Activated CD4-positive, alpha-beta T cell treated with anti-CD3 and anti-CD28 coated beads, Interleukin-2, Interleukin-6, amounts not matched to agents 100 ng/mL and 50 ng/mL, durations not matched to agents 16 hours and 8 hours (primary cell): ENCODE data around the gene DCP1B.

Experiments
- DNase-seq: peaks from one replicate; pipeline ENCODE4 v3.0.0-alpha.2; 2020

Gene DCP1B

GRCh38 chr12:2004113-2004929 lies at the start of gene DCP1B:
Gene DCP1B (minus strand): TSS chr12:2004457. CDS start chr12:2004431, 26 bp downstream.
- peak; percentile 97 for DNase-seq

GRCh38 chr12:2053691-2054090 lies 49.4 kb upstream of the DCP1B start:
- no peak for DNase-seq

DNA sequence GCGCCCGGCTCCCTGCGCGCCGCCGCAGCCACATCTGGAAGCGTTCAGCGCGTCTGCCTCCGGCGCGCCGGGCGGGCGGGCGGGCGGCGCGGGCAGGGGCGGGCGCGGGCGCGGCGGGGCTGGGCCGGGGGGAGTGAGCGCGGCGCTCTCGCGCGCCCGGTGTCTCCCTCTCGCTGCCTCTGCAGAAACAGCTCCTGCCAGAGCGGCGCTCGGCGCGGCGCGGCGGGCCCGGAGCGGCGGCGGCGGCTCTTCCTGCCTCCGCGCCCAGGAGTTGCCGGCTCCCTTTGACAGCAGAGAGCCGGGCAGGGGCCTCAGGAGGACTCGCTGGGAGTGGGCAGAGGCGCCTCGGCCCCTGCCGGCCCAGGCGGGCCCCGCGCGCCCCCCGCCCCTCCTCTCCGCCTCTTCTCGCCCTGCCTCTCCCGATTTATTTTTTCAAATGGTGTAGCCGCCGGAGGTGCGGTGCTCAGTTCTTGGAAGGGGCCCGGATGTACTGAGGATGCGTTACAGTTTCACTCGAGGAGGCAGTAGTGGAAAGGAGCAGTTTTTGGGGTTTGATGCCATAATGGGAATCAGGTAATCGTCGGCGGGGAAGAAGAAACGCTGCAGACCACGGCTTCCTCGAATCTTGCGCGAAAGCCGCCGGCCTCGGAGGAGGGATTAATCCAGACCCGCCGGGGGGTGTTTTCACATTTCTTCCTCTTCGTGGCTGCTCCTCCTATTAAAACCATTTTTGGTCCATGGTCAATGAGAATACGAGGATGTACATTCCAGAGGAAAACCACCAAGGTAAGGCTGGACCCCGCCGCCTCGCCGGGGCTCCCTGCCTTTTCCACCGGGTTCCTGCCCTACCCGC lies 48.8 kb upstream of the DCP1B start, which contains the start of gene CACNA1C:
CACNA1C (plus strand) TSS at position 162 of the 853 bp plus-strand sequence; CDS start at position 738, 576 bp downstream.
- DNase-seq: peak; percentile 53

GRCh38 chr12:2051700-2052621 lies 47.7 kb upstream of the DCP1B start:
- DNase-seq: no peak

DNA sequence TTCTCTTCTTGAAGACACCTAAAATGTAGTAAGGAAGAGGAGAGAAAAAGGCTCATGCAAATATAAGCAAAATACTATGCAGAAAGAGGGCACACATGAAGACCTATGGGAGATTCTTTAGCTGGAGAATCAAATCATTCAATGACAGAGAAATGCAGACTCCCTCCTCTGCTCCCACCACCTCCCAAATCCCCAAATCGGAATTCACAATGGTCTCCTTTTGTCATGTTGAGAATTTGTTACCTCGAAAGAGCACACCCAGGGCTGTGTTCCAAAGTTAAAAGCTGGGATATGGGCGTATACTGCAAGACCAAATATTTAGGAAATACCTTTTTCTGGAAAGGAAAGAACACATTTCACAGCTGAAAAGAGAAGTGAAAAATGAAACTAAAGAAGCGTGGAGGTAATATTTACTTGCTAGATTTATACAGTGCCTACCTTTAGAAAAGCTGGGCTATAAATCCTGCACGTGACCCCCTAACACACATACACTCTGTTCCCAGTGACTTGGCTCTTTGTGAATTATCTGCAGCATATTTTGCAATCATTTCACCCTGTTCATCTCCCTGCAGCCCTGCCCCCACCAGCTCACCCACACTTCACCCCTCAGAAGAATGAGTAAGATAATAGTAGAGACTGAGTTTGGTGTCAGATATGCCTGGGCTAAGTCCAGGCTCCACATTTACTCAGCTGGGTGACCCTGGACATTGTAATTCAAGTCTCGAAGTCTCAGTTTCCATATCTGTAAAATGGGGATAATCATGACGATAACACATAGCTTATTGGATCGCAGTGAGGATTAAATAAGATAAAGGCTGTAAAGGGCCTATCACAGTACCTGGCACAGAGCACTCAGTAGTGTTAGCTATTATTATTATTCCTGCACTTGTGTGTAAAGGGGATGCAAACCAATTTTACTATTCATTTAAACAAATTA lies 45.6 kb upstream of the DCP1B start:
- no peak for DNase-seq

GRCh38 chr12:2047752-2048151 lies 43.5 kb upstream of the DCP1B start:
- no peak for DNase-seq

DNA sequence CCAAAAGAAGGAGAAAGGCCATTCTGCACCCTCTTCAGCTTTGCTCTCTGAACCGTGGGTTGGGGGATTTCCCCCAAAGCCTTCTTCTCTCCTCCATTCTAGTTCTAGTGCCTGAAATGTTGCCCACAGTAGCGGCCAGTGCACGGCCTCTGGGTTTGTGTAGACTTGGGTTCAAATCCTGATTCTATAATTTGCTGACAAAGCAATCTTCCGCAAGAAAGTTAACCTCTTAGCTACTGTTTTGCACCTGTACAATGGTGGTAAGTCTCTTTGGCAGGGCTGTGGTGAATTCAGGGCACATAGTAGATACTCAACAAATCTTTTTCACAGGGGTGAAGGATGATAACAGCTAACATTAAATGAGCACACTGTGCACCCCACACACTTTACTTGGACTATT lies 42.7 kb upstream of the DCP1B start:
- no peak for DNase-seq

- no peak for DNase-seq
Measured at GRCh38 chr12:2044165-2044564, 39.9 kb upstream of the DCP1B start.

DNA sequence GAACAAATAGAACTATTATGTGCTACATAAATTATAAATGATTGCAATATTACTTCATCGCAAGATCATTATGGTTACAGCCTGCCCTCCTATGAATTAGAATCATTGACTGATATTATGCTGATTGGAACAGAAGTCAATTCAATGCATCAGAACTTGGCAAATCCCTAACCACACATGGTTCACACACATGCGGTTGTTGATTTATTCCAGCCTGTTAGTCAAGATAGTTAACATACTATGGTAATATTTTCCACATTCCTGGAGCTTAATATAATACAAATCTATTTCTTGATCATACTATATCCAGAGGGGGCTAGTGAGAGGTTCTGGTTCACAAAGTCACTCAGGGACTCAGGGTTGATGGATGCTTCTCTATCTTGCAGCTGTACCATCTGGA lies 38.8 kb upstream of the DCP1B start:
- no peak for DNase-seq

GRCh38 chr12:2039034-2039433 lies 34.8 kb upstream of the DCP1B start:
- no peak for DNase-seq

- DNase-seq: no peak
Measured at GRCh38 chr12:2035431-2036055, 31.3 kb upstream of the DCP1B start.

DNA sequence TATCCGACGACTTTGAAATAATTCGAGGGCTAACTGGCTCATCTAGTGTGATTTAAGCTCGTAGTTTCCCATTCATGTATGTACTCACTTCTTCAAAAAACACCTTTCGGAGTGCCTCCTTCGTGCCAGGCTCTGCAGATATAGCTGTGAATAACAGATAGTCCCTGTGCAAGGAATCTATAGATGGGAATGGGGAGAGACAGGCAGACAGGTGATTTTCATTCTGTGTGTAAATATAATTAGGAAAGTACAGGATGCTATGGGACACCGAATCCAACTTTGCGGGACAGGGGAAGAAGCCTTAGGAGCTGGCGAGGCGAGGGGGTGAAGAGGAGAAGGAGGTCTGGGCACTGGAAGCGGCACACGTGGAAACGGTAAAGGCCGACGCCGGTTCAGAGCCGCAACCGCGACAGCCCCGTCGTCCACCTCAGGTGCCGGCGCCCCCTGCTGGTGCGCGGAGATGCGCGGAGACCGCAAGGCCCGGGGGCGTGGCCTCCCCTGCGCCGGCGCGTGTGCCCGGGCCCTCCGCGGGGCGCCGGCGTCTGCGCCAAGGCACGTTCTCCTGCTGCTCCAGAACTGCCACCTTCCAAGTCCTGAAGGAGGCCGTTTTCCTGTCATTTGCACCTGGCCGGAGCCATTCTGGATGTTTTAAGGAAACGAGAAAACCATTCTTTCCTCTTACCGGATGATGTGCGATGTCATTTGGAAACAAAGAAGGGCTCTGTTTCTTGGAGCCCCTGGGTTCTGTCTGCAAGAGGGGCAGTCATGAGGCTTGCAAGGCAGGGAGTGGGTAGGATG lies 30.6 kb upstream of the DCP1B start:
- DNase-seq: peak; percentile 91

- no peak for DNase-seq
Measured at GRCh38 chr12:2032506-2032905, 28.2 kb upstream of the DCP1B start.

- DNase-seq: no peak
Measured at GRCh38 chr12:2029851-2030250, 25.6 kb upstream of the DCP1B start.

GRCh38 chr12:2027351-2027750 lies 23.1 kb upstream of the DCP1B start:
- no peak for DNase-seq

- no peak for DNase-seq
Measured at GRCh38 chr12:2023365-2023764, 19.1 kb upstream of the DCP1B start.

DNA sequence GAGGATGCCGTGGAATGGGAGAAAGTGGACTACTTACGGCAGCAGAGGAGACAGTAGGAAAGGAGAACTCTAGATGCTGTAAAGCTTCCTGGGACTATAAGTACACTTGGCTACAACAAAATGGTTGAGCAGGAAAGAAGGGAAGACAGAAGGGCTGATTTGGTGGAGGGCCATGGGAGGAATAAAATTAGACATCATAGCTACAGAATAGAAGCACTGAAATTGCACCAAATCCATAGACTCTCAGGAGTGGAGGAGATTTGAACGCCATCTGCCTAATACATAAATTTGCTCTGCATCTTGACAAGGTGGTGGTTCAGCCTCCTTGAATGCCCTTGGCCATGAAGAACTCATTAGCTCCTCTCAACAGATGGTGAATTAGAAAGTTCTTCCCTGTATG lies 16.3 kb upstream of the DCP1B start:
- no peak for DNase-seq

DNA sequence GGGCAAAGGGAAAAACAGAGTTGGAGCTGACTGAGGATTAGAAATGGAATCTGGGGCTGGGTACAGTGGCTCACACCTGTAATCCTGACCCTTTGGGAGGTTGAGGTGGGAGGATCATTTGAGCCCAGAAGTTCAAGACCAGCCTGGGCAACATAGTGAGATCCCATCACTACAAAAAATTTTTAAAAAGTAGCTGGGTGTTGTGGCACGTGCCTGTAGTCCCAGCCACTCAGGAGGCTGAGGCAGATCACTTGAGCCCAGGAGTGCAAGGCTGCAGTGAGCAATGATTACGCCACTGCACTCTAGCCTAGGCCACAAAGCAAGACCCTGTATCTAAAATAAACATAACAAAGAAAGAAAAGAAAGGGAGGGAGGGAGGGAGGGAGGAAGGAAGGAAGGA lies 14.9 kb upstream of the DCP1B start:
- DNase-seq: no peak

DNA sequence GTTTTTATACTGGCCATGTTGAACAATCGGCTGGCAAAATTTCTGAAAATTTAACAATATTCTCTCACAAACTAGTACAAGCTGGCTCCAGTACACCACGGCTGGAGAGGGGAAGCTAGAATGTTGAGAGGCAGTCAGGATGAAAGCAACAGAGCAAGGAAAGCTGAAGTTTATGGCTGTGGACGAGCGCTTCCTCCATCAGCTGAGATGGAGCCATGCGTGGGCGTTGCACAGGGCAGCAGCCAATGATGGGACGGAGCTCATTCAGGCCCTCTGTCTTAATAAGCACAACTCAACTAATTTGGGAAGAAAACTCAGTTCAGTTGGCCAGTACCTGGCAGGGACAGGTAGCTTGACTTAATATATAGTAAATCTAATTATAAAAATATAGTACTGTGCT lies 14.1 kb upstream of the DCP1B start:
- DNase-seq: no peak
